Measurements from ENCODE around the gene SSTR5. TPM values are rescaled to one million over a fixed set of nuclear protein-coding genes. Genes with fewer than 3 reads are reported as not detected.

The SSTR5 gene
- polyA plus RNA-seq, 1 experiment: not detected

- Histone ChIP-seq H3K27me3 (ENCODE audit: control insufficient read depth, insufficient read depth, low read length) (no peaks in the 10 kb centered on the region), H3K27ac (ENCODE audit: low read depth, low read length) (no peak overlapping the region), H3K4me3 (ENCODE audit: low read depth, low read length) (no peak overlapping the region), H3K9me3 (ENCODE audit: control insufficient read depth, insufficient read depth, low read length) (no peaks in the 10 kb centered on the region; the same call in 1 of the 2 replicates)
- ChIA-PET POLR2A (no interaction called here), CTCF (interaction anchor here (0.5 kb wide), 1 partner anchor 84 kb away, joined by 3 read pairs; no protein-coding TSS in a partner anchor)
- DNase-seq (ENCODE audit: low read depth, low spot score): no peak
- TF ChIP-seq, protein P1, sequence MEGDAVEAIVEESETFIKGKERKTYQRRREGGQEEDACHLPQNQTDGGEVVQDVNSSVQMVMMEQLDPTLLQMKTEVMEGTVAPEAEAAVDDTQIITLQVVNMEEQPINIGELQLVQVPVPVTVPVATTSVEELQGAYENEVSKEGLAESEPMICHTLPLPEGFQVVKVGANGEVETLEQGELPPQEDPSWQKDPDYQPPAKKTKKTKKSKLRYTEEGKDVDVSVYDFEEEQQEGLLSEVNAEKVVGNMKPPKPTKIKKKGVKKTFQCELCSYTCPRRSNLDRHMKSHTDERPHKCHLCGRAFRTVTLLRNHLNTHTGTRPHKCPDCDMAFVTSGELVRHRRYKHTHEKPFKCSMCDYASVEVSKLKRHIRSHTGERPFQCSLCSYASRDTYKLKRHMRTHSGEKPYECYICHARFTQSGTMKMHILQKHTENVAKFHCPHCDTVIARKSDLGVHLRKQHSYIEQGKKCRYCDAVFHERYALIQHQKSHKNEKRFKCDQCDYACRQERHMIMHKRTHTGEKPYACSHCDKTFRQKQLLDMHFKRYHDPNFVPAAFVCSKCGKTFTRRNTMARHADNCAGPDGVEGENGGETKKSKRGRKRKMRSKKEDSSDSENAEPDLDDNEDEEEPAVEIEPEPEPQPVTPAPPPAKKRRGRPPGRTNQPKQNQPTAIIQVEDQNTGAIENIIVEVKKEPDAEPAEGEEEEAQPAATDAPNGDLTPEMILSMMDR (IDR thresholded peaks at IDR 0.05; ENCODE audit: low read depth, low read length): no peak
Measured at GRCh38 chr16:1101133-1101532, 28.6 kb downstream of the SSTR5 start.

DNA sequence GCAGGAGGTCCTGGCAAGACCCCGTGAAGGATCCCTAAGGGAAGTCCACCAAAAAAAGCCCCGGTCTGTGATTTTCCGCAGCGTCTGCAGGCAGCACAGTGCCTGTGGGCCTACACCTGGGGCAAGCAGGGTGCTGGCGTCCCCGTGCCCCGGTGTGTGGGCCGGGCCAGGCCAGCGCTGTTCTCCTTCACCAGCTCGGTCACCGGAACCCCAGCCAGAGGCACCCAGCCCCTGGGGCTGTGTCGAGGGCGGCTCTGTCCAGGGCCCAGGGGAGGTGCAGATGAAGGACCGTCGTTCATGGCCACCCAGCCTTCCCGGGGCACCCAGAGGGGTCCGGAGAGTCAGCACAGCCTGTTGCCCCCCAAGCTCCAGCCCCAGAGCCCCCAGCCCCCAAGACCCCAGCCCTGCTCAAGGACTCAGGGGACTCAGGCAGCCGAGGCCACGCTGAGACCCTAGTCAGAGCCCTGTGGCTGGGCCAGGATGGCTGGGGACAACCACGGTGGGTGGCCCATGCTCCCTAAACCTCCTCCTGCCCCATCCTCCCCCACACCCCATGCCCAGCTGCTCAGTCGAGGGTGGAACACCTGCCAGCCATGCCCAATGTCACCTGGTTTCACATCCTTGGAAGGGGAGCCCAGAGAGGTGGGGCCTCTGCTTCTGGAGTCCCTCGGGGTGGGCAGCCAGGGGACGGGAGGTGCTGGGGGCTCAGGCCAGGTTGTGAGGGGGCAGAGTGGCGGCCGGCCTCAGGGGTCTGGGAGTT lies 29.2 kb downstream of the SSTR5 start:
- POLR2A ChIA-PET: no interaction called here
- no peaks in the 10 kb centered on the region; the same call in 1 of the 2 replicates for H3K9me3 ChIP-seq (ENCODE audit: control insufficient read depth, insufficient read depth, low read length)
- no peak overlapping the region for H3K4me3 ChIP-seq (ENCODE audit: low read depth, low read length)
- TF ChIP-seq, protein P1 (IDR thresholded peaks at IDR 0.05; ENCODE audit: low read depth, low read length): no peak
- no peaks in the 10 kb centered on the region for H3K27me3 ChIP-seq (ENCODE audit: control insufficient read depth, insufficient read depth, low read length)
- DNase-seq (ENCODE audit: low read depth, low spot score): no peak
- CTCF ChIA-PET: interaction anchor here (0.5 to 2.7 kb wide), 2 partner anchors 45 to 83 kb away, joined by 3 to 18 read pairs; no protein-coding TSS in a partner anchor
- no peak overlapping the region for H3K27ac ChIP-seq (ENCODE audit: low read depth, low read length)

- no peak overlapping the region for H3K27ac ChIP-seq (ENCODE audit: low read depth, low read length)
- no peak overlapping the region for H3K4me3 ChIP-seq (ENCODE audit: low read depth, low read length)
- POLR2A ChIA-PET: no interaction called here
- H3K27me3 ChIP-seq (ENCODE audit: control insufficient read depth, insufficient read depth, low read length): no peaks in the 10 kb centered on the region
- TF ChIP-seq, protein P1 (IDR thresholded peaks at IDR 0.05; ENCODE audit: low read depth, low read length): no peak
- CTCF ChIA-PET: interaction anchor here (2.7 kb wide), 1 partner anchor 45 kb away, joined by 18 read pairs; no protein-coding TSS in a partner anchor
- H3K9me3 ChIP-seq (ENCODE audit: control insufficient read depth, insufficient read depth, low read length): no peaks in the 10 kb centered on the region; the same call in 1 of the 2 replicates
- DNase-seq (ENCODE audit: low read depth, low spot score): no peak
Measured at GRCh38 chr16:1102333-1102700, 29.8 kb downstream of the SSTR5 start.

DNA sequence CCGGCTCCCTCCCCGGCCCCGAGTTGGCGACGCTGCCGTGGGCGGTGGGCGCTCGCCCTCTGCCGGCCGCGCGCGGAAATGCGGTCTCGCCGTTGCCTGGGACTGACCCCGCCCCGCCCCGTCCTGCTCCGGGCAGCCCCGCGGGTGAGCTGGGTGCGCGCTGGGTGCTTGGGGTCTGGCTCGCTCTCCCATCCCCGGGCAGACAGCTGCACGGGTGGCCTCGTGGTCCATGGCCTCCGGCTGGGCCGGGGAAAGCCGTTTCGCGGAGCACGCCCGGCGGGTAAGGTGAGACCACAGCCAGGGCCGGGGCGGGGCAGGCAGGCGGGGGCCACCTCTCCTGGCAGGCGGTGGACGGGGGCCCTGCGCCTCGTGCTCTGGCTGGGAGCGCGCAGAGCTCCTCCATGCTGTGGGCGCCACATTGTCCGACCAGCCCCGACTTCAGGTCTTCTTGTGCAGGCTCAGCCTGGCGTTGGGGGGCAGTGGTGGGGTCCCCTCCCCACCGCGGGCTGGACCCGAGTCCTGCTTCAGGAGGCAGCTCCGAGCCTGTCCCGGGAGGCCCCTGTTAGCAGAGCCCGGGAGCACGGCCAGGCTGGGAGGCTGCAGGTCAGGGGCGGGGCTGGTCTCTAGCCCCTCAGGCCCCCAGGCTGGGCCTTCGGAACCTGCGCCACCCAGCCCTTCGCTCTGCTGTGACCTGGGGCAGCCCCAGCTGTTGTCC lies 30.5 kb downstream of the SSTR5 start:
- TF ChIP-seq, protein P1 (IDR thresholded peaks at IDR 0.05; ENCODE audit: low read depth, low read length): peak; percentile 55
- POLR2A ChIA-PET: no interaction called here

GRCh38 chr16:1103636-1103980 lies 31.1 kb downstream of the SSTR5 start:
- CTCF ChIA-PET: interaction anchor here (1.1 to 2.7 kb wide), 5 partner anchors 46 to 318 kb away, joined by 3 to 18 read pairs (median 5); no protein-coding TSS in a partner anchor
- TF ChIP-seq, protein P1 (IDR thresholded peaks at IDR 0.05; ENCODE audit: low read depth, low read length): no peak
- H3K4me3 ChIP-seq (ENCODE audit: low read depth, low read length): no peak overlapping the region
- no peak for DNase-seq (ENCODE audit: low read depth, low spot score)
- H3K9me3 ChIP-seq (ENCODE audit: control insufficient read depth, insufficient read depth, low read length): no peaks in the 10 kb centered on the region; the same call in 1 of the 2 replicates
- POLR2A ChIA-PET: no interaction called here
- H3K27ac ChIP-seq (ENCODE audit: low read depth, low read length): no peak overlapping the region
- peaks cover 8% of the 10 kb centered on the region for H3K27me3 ChIP-seq (ENCODE audit: control insufficient read depth, insufficient read depth, low read length)

More for the DNA sequence above, 30.5 kb downstream of the SSTR5 start:
- DNase-seq (ENCODE audit: low read depth, low spot score): no peak
- peaks cover 3% of the 10 kb centered on the region for H3K27me3 ChIP-seq (ENCODE audit: control insufficient read depth, insufficient read depth, low read length)
- no peak overlapping the region for H3K27ac ChIP-seq (ENCODE audit: low read depth, low read length)
- CTCF ChIA-PET: interaction anchor here (0.5 to 2.7 kb wide), 9 partner anchors 46 to 391 kb away, joined by 3 to 18 read pairs (median 5); no protein-coding TSS in a partner anchor
- no peak overlapping the region for H3K4me3 ChIP-seq (ENCODE audit: low read depth, low read length)
- H3K9me3 ChIP-seq (ENCODE audit: control insufficient read depth, insufficient read depth, low read length): no peaks in the 10 kb centered on the region; the same call in 1 of the 2 replicates

All from AG04450 (cell line).